DOHH2 (cell line): ENCODE data around the gene CCDC85C.

Experiments
- H3F3A ChIP-seq: fragments of 200-600 bp; sonication (generic), shearing (Covaris generic); 2 replicates; pipeline ENCODE4 v1.6.0; 2016; ENCODE audit warnings: antibody characterized with exemption, mild to moderate bottlenecking; ENCODE audit not compliant: control insufficient read depth, insufficient read depth
- H3K27ac ChIP-seq: fragments of 200-600 bp; sonication (generic); 2 replicates; pipeline ENCODE4 v1.5.1; 2014; ENCODE audit warnings: low read depth, mild to moderate bottlenecking, low read length, moderate library complexity
- H3K27me3 ChIP-seq: fragments of 200-600 bp; sonication (generic); 2 replicates; pipeline ENCODE4 v1.6.1; 2014; ENCODE audit warnings: mild to moderate bottlenecking, low read length, mixed read lengths; ENCODE audit not compliant: control insufficient read depth
- H3K36me3 ChIP-seq: fragments of 200-600 bp; sonication (generic); 2 replicates; pipeline ENCODE4 v1.6.1; 2014; ENCODE audit warnings: mild to moderate bottlenecking, low read length, moderate library complexity, mixed read lengths; ENCODE audit not compliant: control insufficient read depth
- H3K4me1 ChIP-seq: fragments of 200-600 bp; sonication (generic); 2 replicates; pipeline ENCODE4 v1.6.1; 2014; ENCODE audit warnings: mild to moderate bottlenecking, low read length, mixed read lengths; ENCODE audit not compliant: control insufficient read depth
- H3K4me2 ChIP-seq: fragments of 200-600 bp; sonication (generic); 2 replicates; pipeline ENCODE4 v1.6.0; 2014; ENCODE audit warnings: mild to moderate bottlenecking, low read length, moderate library complexity
- H3K4me3 ChIP-seq: fragments of 200-600 bp; sonication (generic); 2 replicates; pipeline ENCODE4 v1.5.1; 2014; ENCODE audit warnings: mild to moderate bottlenecking, low read length, mixed read lengths
- H3K79me2 ChIP-seq: fragments of 200-600 bp; sonication (generic); 2 replicates; pipeline ENCODE4 v1.6.1; 2014; ENCODE audit warnings: mild to moderate bottlenecking, low read length, mixed read lengths; ENCODE audit not compliant: control insufficient read depth
- H3K9me2 ChIP-seq: fragments of 200-600 bp; sonication (generic); replicated peaks from 2 replicates; pipeline ENCODE4 v1.6.1; 2014; ENCODE audit warnings: mild to moderate bottlenecking, low read length, mixed read lengths; ENCODE audit not compliant: control insufficient read depth
- H3K9me3 ChIP-seq: fragments of 200-600 bp; sonication (generic); 2 replicates; pipeline ENCODE4 v1.6.1; 2014; ENCODE audit warnings: antibody characterized with exemption, low read length, mixed read lengths; ENCODE audit not compliant: control insufficient read depth, insufficient read depth
- H4K20me1 ChIP-seq: fragments of 200-600 bp; sonication (generic); 2 replicates; pipeline ENCODE4 v1.6.0; 2014; ENCODE audit warnings: low read depth, mild to moderate bottlenecking, antibody characterized with exemption, low read length, moderate library complexity; ENCODE audit not compliant: control insufficient read depth, insufficient read depth
- CTCF ChIP-seq: fragments of 200-600 bp; sonication (generic); IDR thresholded peaks from one replicate; pipeline ENCODE4 v1.5.1; 2014; ENCODE audit warnings: antibody characterized with exemption, mild to moderate bottlenecking, low read depth, low read length; ENCODE audit not compliant: poor library complexity, severe bottlenecking
- EZH2phosphoT487 ChIP-seq: fragments of 200-600 bp; sonication (generic); IDR thresholded peaks from 2 replicates; pipeline ENCODE4 v1.6.1; 2017; ENCODE audit warnings: borderline replicate concordance, mild to moderate bottlenecking, antibody characterized with exemption, low read length, moderate library complexity, mixed read lengths

CCDC85C gene

DNA sequence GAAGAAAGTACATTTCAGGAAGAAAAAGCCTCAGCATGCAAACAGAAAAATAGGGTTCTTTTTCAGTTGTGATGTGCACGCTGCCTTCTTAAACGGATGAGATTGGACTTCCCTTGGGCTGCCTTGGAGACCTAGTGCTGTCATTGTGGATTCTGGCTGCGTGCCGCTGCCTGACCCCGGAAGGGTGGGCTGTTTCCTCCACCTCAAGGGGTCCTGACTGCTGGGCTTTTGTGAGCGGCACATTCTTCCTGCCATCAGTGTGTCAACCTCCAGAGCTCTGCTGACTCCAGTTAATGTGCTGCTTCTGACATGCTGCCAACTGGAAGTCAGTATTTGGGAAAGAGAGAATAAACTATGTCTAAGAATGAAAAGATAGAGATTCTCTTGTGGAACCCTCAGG, 97.7 kb downstream of the CCDC85C start:
- H3K36me3 ChIP-seq, result peaks cover 77% of the 10 kb centered on the region
- no peaks in the 10 kb centered on the region for H3K79me2 ChIP-seq
- no peaks in the 10 kb centered on the region for H4K20me1 ChIP-seq

GRCh38 chr14:99505089-99505488, 98.9 kb downstream of the CCDC85C start:
- no peaks in the 10 kb centered on the region for H3K9me2 ChIP-seq
- no peak for TF ChIP-seq CTCF
- TF ChIP-seq EZH2phosphoT487, result no peak
- H3K9me3 ChIP-seq, result no peaks in the 10 kb centered on the region
- H3K36me3 ChIP-seq, result peaks cover 89% of the 10 kb centered on the region
- no peaks in the 10 kb centered on the region for H3K4me1 ChIP-seq
- no peaks in the 10 kb centered on the region for H3F3A ChIP-seq
- no peak overlapping the region for H3K27ac ChIP-seq
- H3K4me2 ChIP-seq, result no peak overlapping the region
- no peaks in the 10 kb centered on the region for H3K79me2 ChIP-seq
- H4K20me1 ChIP-seq, result no peaks in the 10 kb centered on the region
- H3K4me3 ChIP-seq, result no peak overlapping the region
- no peaks in the 10 kb centered on the region for H3K27me3 ChIP-seq

More for the DNA sequence above, 97.7 kb downstream of the CCDC85C start:
- Histone ChIP-seq H3K4me1 (no peaks in the 10 kb centered on the region), H3F3A (peaks cover 4% of the 10 kb centered on the region; the same call in 1 of the 2 replicates), H3K4me2 (no peak overlapping the region), H3K4me3 (no peak overlapping the region), H3K27ac (no peak overlapping the region), H3K27me3 (no peaks in the 10 kb centered on the region), H3K9me2 (no peaks in the 10 kb centered on the region), H3K9me3 (no peaks in the 10 kb centered on the region)
- TF ChIP-seq CTCF (no peak), EZH2phosphoT487 (no peak)

- TF ChIP-seq CTCF (no peak), EZH2phosphoT487 (no peak)
- Histone ChIP-seq H3K79me2 (no peaks in the 10 kb centered on the region), H4K20me1 (no peaks in the 10 kb centered on the region), H3K27ac (no peak overlapping the region), H3K4me2 (no peak overlapping the region), H3K4me3 (no peak overlapping the region), H3K36me3 (peaks cover 91% of the 10 kb centered on the region), H3K9me2 (no peaks in the 10 kb centered on the region), H3F3A (no peaks in the 10 kb centered on the region), H3K9me3 (no peaks in the 10 kb centered on the region), H3K27me3 (no peaks in the 10 kb centered on the region), H3K4me1 (no peaks in the 10 kb centered on the region)
Measured at GRCh38 chr14:99503848-99504453, 100.1 kb downstream of the CCDC85C start.

DNA sequence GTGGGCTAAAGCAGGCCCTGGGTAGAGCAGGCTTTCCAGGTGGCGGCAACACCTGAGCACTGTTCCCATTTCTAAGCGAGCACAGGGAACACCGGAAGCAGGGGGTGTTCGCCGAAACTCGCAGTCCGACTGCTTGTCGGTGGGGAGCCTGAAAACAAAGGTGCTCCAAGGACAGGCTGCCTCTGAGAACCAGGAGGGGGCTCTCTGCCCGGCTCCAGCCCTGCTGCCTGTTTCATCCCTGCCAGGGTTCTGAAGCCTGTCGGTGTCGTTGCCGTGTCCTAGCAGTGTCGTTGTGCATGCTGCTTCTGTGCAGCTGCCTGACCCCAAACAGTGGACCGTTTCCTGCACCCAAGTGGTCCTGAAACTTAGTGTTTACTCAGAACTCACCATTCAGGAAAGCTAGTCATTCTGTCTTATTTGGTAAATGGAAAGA, 101.0 kb downstream of the CCDC85C start:
- Histone ChIP-seq H4K20me1 (no peaks in the 10 kb centered on the region), H3K4me2 (no peak overlapping the region), H3K27me3 (no peaks in the 10 kb centered on the region), H3K36me3 (peaks cover 83% of the 10 kb centered on the region), H3F3A (no peaks in the 10 kb centered on the region), H3K4me3 (no peak overlapping the region), H3K79me2 (no peaks in the 10 kb centered on the region), H3K27ac (no peak overlapping the region), H3K4me1 (no peaks in the 10 kb centered on the region), H3K9me2 (no peaks in the 10 kb centered on the region), H3K9me3 (no peaks in the 10 kb centered on the region)
- no peak for TF ChIP-seq EZH2phosphoT487
- no peak for TF ChIP-seq CTCF
